Transverse colon (tissue), 4 donors: Measurements from ENCODE around the gene CHAT. TPM values are rescaled to one million over a fixed set of nuclear protein-coding genes. Genes with fewer than 3 reads are reported as not detected.

Experiments used
- DNase-seq: peaks from one replicate; pipeline ENCODE4 v3.0.0-alpha.2; 2019
- H3K27ac ChIP-seq, 4 donors: fragments of 200-600 bp; sonication (generic); 2 replicates each; pipeline ENCODE4 v1.5.1; 2016 to 2018; ENCODE audit warnings: inconsistent platforms in 4 of 4
- H3K27me3 ChIP-seq: fragments of 200-600 bp; sonication (generic); 2 replicates; pipeline ENCODE4 v1.5.1; 2017; ENCODE audit warnings: inconsistent platforms
- H3K36me3 ChIP-seq, 4 donors: fragments of 200-600 bp; sonication (generic); 2 replicates each; pipeline ENCODE4 v1.5.1; 2017 to 2019; ENCODE audit warnings: inconsistent platforms in 4 of 4
- H3K4me1 ChIP-seq, 4 donors: fragments of 200-600 bp; sonication (generic); 2 replicates each; pipeline ENCODE4 v1.5.1; 2017 to 2020; ENCODE audit warnings: inconsistent platforms in 4 of 4
- H3K4me3 ChIP-seq, 4 donors: fragments of 200-600 bp; sonication (generic); 1 replicate in 1 of 4; 2 replicates in 3 of 4; pipeline versions ENCODE4 v1.5.1 to v1.6.1; 2017 to 2019; ENCODE audit warnings: inconsistent platforms in 4 of 4
- H3K9me3 ChIP-seq, 2 donors: fragments of 200-600 bp; sonication (generic); 2 replicates each; pipeline ENCODE4 v1.5.1; 2017 to 2019; ENCODE audit warnings: inconsistent platforms in 2 of 2
- EP300 ChIP-seq: sonication (generic); formaldehyde crosslinking; IDR thresholded peaks from one replicate; pipeline ENCODE4 v1.6.1; 2017; ENCODE audit warnings: antibody characterized with exemption, low read depth
- POLR2A ChIP-seq: fragments of 450-650 bp; IDR thresholded peaks from one replicate; pipeline ENCODE4 v1.6.1; 2016; ENCODE audit warnings: antibody characterized with exemption, mild to moderate bottlenecking, moderate library complexity
- POLR2AphosphoS5 ChIP-seq, 3 donors: sonication (generic); formaldehyde crosslinking; IDR thresholded peaks; one replicate each; pipeline ENCODE4 v1.6.1; 2016; ENCODE audit warnings: antibody characterized with exemption in 3 of 3
- WGBS, 2 donors: methylation state at CpG; one replicate each; pipeline ENCODE4 v1.1.5; 2018; ENCODE audit warnings: low coverage in 1 of 2; 5-methylcytosine and 5-hydroxymethylcytosine counted together
- in situ Hi-C, 4 donors: fragments of 200-750 bp; cut with MboI; loops; one replicate each; pipeline versions ENCODE4 v1.15.0 to v1.15.1; 2017; ENCODE audit warnings: low sequenced_read_pairs in 3 of 4, low pct_ligation_motif_present in 1 of 4, low pct_unique_long_range_greater_than_20kb in 1 of 4
- intact Hi-C: fragments of 100-400 bp; cut with DNase I; formaldehyde crosslinking; loops from one replicate; pipeline ENCODE4 v1.15.1; 2023; ENCODE audit warnings: low total_unique reads
- total RNA-seq, 4 donors: library from RNA; depleted of rRNA; stranded (reverse); fragments of >200 nt; gene quantifications; one replicate each; pipeline ENCODE4 v1.1.0, GENCODE V29; 2016
- TF ChIP-seq, protein P1 (sequence below), 5 experiments: fragments of 200-600 bp in 3 of 5; fragments of 450-650 bp in 2 of 5; sonication (generic) in 3 of 5; IDR thresholded peaks; 1 replicate in 2 of 5; 2 replicates in 3 of 5; pipeline ENCODE4 v1.5.1; 2016 to 2017; ENCODE audit warnings: antibody characterized with exemption in 5 of 5, inconsistent platforms in 3 of 5, mild to moderate bottlenecking in 2 of 5, moderate library complexity in 1 of 5

Gene CHAT
- total RNA-seq, 4 donors from 2014 or later: 1.1 to 3.8 TPM; not detected in 2

DNA sequence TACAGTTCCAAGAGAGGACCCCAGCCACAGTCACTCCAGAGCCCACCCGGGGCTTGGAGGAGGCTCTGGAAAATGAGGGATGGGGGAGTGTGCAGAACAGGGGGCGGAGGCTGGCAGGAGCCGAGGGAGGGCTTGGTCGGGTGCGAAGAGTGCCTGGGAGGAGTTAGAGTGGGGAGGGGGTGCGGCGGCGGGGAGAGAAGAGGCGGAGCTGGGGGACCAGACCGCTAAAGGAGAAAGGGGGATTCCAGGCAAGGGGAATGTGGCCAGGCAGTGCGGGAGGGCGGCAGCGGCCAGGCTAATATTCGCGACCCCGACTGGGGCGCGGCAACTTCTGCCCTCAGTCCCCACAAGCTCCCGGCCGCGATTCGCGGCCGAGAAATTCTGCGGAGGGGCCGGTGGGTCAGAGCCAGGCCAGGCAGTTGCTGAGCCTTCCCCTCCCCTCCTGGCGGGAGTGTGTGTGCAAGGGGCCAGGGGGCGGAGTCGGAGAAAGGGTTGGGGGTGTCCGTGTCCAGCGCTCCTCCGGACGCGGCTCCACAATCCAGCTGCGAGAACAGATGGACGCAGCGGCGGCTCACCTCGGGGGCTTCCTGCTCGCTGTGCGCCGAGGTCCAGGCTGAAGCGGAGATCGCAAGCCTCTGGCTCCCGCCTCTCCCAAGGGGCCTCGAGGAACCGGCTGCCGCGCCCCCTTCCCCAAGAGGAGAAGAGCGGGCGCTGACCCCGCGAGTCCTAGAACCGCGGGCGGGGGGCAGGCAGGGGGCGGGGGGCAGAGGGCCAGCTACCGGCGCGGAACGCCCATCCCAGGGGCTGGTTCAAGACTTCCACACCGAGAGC lies 4.3 kb upstream of the CHAT start:
- 22% methylated on average over 41 of the region's 62 CpGs; no CpG with 5 or more reads in 1 of the 2 donors for WGBS, 2 donors
- no peaks in the 10 kb centered on the region for H3K36me3 ChIP-seq
- H3K27me3 ChIP-seq: peaks cover 84% of the 10 kb centered on the region
- no peak overlapping the region for H3K27ac ChIP-seq
- DNase-seq: no peak
- H3K4me1 ChIP-seq: peaks cover 0 to 19% (median 9%) of the 10 kb centered on the region in 4 donors
- intact Hi-C loops (loop anchor here (10.0 kb wide), 1 partner anchor 1345 kb away; no protein-coding TSS in a partner anchor), in situ Hi-C loops (no loop called here)
- peak overlapping the region in 1 of 4 donors; percentile 14 for H3K4me3 ChIP-seq
- no peaks in the 10 kb centered on the region for H3K9me3 ChIP-seq
- TF ChIP-seq EP300 (no peak), POLR2A (no peak), POLR2AphosphoS5 (IDR thresholded peaks at IDR 0.05) (no peak)
- TF ChIP-seq, protein P1, sequence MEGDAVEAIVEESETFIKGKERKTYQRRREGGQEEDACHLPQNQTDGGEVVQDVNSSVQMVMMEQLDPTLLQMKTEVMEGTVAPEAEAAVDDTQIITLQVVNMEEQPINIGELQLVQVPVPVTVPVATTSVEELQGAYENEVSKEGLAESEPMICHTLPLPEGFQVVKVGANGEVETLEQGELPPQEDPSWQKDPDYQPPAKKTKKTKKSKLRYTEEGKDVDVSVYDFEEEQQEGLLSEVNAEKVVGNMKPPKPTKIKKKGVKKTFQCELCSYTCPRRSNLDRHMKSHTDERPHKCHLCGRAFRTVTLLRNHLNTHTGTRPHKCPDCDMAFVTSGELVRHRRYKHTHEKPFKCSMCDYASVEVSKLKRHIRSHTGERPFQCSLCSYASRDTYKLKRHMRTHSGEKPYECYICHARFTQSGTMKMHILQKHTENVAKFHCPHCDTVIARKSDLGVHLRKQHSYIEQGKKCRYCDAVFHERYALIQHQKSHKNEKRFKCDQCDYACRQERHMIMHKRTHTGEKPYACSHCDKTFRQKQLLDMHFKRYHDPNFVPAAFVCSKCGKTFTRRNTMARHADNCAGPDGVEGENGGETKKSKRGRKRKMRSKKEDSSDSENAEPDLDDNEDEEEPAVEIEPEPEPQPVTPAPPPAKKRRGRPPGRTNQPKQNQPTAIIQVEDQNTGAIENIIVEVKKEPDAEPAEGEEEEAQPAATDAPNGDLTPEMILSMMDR (IDR thresholded peaks at IDR 0.05): no peak

- TF ChIP-seq POLR2A (no peak), POLR2AphosphoS5 (IDR thresholded peaks at IDR 0.05) (no peak), EP300 (no peak)
- TF ChIP-seq, protein P1 (IDR thresholded peaks at IDR 0.05): no peak
- DNase-seq: no peak
- Histone ChIP-seq H3K27ac (no peak within 1 kb of the TSS), H3K9me3 (no peaks in the 10 kb centered on the region), H3K4me1 (peaks cover 0 to 19% (median 9%) of the 10 kb centered on the region in 4 donors), H3K36me3 (no peaks in the 10 kb centered on the region), H3K4me3 (peak within 1 kb of the TSS in 1 of 4 donors; percentile 14), H3K27me3 (peaks cover 88% of the 10 kb centered on the region)
- in situ Hi-C loops (no loop called here), intact Hi-C loops (loop anchor here (10.0 kb wide), 1 partner anchor 1345 kb away; no protein-coding TSS in a partner anchor)
- 0 to 16% methylated on average over 5 to 38 of the region's 43 CpGs for WGBS, 2 donors
Measured at GRCh38 chr10:49610114-49610457, 3.8 kb upstream of the CHAT start, which contains the start of gene SLC18A3. TSS of gene SLC18A3 (plus strand) at chr10:49610310. CDS start at chr10:49610741, 431 bp downstream.

DNA sequence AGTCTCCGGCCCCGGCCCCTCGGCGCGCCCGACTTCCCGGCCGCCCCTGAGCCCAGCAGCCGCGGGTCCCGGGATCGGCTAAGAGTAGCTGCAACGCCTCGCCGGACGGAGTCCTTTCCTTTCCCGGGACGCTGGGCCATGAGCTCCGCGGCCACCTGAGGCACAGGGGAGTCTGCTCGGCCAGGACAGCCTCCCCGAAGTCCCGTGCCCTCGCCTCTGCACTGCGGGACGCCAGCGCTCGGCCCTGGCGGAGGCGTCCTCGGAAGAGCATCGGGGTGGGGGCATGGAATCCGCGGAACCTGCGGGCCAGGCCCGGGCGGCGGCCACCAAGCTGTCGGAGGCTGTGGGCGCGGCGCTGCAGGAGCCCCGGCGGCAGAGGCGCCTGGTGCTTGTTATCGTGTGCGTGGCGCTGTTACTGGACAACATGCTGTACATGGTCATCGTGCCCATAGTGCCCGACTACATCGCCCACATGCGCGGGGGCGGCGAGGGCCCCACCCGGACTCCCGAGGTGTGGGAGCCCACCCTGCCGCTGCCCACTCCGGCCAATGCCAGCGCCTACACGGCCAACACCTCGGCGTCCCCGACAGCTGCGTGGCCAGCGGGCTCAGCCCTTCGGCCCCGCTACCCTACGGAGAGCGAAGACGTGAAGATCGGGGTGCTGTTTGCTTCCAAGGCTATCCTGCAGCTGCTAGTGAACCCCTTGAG lies 3.2 kb upstream of the CHAT start:
- peak overlapping the region in 1 of 4 donors; percentile 14 for H3K4me3 ChIP-seq

More for the DNA sequence above, 3.2 kb upstream of the CHAT start:
- H3K36me3 ChIP-seq: no peaks in the 10 kb centered on the region
- H3K9me3 ChIP-seq: no peaks in the 10 kb centered on the region
- H3K27me3 ChIP-seq: peaks cover 93% of the 10 kb centered on the region
- intact Hi-C loops: loop anchor here (10.0 kb wide), 1 partner anchor 1346 kb away; no protein-coding TSS in a partner anchor
- H3K4me1 ChIP-seq: peaks cover 0 to 19% (median 9%) of the 10 kb centered on the region in 4 donors
- H3K27ac ChIP-seq: no peak overlapping the region
- no peak for DNase-seq
- in situ Hi-C loops: no loop called here
- TF ChIP-seq, protein P1 (IDR thresholded peaks at IDR 0.05): no peak
- TF ChIP-seq POLR2A (no peak), EP300 (no peak), POLR2AphosphoS5 (IDR thresholded peaks at IDR 0.05) (no peak)
- 24% methylated on average over 49 of the region's 72 CpGs; no CpG with 5 or more reads in 1 of the 2 donors for WGBS, 2 donors
